GM23338 (cell line): ENCODE data around the gene SLC25A17. TPM values are rescaled to one million over a fixed set of nuclear protein-coding genes. Genes with fewer than 3 reads are reported as not detected.

Source experiments
- CREB1 ChIP-seq: fragments of 250-450 bp; sonication (Bioruptor Pico); IDR thresholded peaks from 2 replicates; pipeline ENCODE4 v1.5.0; 2020; ENCODE audit warnings: low read depth, mild to moderate bottlenecking, moderate library complexity
- EZH2 ChIP-seq: fragments of 200-600 bp; sonication (generic); IDR thresholded peaks from one replicate; pipeline ENCODE4 v1.8.0; 2017; ENCODE audit warnings: antibody characterized with exemption, mild to moderate bottlenecking, low read depth; ENCODE audit not compliant: unreplicated experiment
- EZH2phosphoT487 ChIP-seq: fragments of 200-600 bp; sonication (generic); IDR thresholded peaks from one replicate; pipeline ENCODE4 v1.8.1; 2018; ENCODE audit warnings: antibody characterized with exemption; ENCODE audit not compliant: unreplicated experiment
- NANOG ChIP-seq: IDR thresholded peaks from 2 replicates; pipeline ENCODE4 v1.6.1; 2016; ENCODE audit warnings: antibody characterized with exemption, borderline replicate concordance
- POLR2AphosphoS5 ChIP-seq: IDR thresholded peaks from 2 replicates; pipeline ENCODE4 v1.6.1; 2016; ENCODE audit warnings: antibody characterized with exemption, low read depth
- STAT1 ChIP-seq: IDR thresholded peaks from one replicate; pipeline ENCODE4 v1.6.1; 2016; ENCODE audit warnings: antibody characterized with exemption; ENCODE audit not compliant: unreplicated experiment
- polyA plus RNA-seq: library from polyadenylated mRNA; unstranded; fragments of >200 nt; fragmentation: Nextera tagmentation; extraction: Ambion mirVana; gene quantifications from 2 replicates; pipeline ENCODE4 v1.2.1, GENCODE V29; 2016
- total RNA-seq: library from RNA; depleted of rRNA; stranded (reverse); fragments of >200 nt; shearing (Covaris generic); gene quantifications from 2 replicates; pipeline ENCODE4 v1.2.3, GENCODE V29; 2014
- TF ChIP-seq, protein P1 (sequence below): fragments of 250-450 bp; sonication (Bioruptor Pico); IDR thresholded peaks from 2 replicates; pipeline ENCODE4 v1.5.0; 2020; ENCODE audit warnings: mild to moderate bottlenecking, moderate library complexity
- TF ChIP-seq, protein P2 (sequence below): IDR thresholded peaks from one replicate; pipeline ENCODE4 v1.6.1; 2018; ENCODE audit warnings: antibody characterized with exemption; ENCODE audit not compliant: unreplicated experiment
- TF ChIP-seq, protein P3 (sequence below): IDR thresholded peaks from 2 replicates; pipeline ENCODE4 v1.6.1; 2016; ENCODE audit warnings: antibody characterized with exemption

Gene SLC25A17
- total and polyA plus RNA-seq, 2 experiments from 2014 or later, result 35.4 to 43.6 TPM

DNA sequence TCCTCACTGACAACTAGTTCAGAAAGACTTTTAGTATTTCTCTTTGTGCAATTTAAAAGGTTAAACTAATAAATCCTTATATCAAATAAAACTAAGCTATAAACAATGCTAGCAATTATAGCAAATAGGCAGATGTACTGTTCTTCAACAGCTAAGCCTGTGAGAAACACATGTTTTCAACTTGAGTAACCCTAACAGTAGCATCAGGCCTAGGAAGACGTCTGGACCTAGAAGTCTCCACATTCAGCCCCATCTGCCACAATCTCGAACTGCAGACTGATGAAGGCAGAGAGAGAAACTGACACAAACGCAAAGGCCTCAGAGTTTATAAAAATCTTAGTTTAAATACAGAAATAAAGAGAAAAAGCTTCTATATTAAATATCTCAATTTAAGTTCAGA is 34.8 kb upstream of the SLC25A17 start (continued):
- TF ChIP-seq, protein P1, sequence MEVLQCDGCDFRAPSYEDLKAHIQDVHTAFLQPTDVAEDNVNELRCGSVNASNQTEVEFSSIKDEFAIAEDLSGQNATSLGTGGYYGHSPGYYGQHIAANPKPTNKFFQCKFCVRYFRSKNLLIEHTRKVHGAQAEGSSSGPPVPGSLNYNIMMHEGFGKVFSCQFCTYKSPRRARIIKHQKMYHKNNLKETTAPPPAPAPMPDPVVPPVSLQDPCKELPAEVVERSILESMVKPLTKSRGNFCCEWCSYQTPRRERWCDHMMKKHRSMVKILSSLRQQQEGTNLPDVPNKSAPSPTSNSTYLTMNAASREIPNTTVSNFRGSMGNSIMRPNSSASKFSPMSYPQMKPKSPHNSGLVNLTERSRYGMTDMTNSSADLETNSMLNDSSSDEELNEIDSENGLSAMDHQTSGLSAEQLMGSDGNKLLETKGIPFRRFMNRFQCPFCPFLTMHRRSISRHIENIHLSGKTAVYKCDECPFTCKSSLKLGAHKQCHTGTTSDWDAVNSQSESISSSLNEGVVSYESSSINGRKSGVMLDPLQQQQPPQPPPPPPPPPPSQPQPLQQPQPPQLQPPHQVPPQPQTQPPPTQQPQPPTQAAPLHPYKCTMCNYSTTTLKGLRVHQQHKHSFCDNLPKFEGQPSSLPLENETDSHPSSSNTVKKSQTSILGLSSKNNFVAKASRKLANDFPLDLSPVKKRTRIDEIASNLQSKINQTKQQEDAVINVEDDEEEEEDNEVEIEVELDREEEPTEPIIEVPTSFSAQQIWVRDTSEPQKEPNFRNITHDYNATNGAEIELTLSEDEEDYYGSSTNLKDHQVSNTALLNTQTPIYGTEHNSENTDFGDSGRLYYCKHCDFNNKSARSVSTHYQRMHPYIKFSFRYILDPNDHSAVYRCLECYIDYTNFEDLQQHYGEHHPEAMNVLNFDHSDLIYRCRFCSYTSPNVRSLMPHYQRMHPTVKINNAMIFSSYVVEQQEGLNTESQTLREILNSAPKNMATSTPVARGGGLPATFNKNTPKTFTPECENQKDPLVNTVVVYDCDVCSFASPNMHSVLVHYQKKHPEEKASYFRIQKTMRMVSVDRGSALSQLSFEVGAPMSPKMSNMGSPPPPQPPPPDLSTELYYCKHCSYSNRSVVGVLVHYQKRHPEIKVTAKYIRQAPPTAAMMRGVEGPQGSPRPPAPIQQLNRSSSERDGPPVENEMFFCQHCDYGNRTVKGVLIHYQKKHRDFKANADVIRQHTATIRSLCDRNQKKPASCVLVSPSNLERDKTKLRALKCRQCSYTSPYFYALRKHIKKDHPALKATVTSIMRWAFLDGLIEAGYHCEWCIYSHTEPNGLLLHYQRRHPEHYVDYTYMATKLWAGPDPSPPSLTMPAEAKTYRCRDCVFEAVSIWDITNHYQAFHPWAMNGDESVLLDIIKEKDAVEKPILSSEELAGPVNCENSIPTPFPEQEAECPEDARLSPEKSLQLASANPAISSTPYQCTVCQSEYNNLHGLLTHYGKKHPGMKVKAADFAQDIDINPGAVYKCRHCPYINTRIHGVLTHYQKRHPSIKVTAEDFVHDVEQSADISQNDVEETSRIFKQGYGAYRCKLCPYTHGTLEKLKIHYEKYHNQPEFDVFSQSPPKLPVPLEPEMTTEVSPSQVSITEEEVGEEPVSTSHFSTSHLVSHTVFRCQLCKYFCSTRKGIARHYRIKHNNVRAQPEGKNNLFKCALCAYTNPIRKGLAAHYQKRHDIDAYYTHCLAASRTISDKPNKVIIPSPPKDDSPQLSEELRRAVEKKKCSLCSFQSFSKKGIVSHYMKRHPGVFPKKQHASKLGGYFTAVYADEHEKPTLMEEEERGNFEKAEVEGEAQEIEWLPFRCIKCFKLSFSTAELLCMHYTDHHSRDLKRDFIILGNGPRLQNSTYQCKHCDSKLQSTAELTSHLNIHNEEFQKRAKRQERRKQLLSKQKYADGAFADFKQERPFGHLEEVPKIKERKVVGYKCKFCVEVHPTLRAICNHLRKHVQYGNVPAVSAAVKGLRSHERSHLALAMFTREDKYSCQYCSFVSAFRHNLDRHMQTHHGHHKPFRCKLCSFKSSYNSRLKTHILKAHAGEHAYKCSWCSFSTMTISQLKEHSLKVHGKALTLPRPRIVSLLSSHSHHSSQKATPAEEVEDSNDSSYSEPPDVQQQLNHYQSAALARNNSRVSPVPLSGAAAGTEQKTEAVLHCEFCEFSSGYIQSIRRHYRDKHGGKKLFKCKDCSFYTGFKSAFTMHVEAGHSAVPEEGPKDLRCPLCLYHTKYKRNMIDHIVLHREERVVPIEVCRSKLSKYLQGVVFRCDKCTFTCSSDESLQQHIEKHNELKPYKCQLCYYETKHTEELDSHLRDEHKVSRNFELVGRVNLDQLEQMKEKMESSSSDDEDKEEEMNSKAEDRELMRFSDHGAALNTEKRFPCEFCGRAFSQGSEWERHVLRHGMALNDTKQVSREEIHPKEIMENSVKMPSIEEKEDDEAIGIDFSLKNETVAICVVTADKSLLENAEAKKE (CRISPR knock-in tag), result no peak
- TF ChIP-seq, protein P2, sequence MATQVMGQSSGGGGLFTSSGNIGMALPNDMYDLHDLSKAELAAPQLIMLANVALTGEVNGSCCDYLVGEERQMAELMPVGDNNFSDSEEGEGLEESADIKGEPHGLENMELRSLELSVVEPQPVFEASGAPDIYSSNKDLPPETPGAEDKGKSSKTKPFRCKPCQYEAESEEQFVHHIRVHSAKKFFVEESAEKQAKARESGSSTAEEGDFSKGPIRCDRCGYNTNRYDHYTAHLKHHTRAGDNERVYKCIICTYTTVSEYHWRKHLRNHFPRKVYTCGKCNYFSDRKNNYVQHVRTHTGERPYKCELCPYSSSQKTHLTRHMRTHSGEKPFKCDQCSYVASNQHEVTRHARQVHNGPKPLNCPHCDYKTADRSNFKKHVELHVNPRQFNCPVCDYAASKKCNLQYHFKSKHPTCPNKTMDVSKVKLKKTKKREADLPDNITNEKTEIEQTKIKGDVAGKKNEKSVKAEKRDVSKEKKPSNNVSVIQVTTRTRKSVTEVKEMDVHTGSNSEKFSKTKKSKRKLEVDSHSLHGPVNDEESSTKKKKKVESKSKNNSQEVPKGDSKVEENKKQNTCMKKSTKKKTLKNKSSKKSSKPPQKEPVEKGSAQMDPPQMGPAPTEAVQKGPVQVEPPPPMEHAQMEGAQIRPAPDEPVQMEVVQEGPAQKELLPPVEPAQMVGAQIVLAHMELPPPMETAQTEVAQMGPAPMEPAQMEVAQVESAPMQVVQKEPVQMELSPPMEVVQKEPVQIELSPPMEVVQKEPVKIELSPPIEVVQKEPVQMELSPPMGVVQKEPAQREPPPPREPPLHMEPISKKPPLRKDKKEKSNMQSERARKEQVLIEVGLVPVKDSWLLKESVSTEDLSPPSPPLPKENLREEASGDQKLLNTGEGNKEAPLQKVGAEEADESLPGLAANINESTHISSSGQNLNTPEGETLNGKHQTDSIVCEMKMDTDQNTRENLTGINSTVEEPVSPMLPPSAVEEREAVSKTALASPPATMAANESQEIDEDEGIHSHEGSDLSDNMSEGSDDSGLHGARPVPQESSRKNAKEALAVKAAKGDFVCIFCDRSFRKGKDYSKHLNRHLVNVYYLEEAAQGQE, result no peak
- TF ChIP-seq EZH2phosphoT487 (no peak), POLR2AphosphoS5 (no peak), EZH2 (no peak), NANOG (no peak), STAT1 (no peak), CREB1 (CRISPR knock-in tag) (no peak)
- TF ChIP-seq, protein P3, sequence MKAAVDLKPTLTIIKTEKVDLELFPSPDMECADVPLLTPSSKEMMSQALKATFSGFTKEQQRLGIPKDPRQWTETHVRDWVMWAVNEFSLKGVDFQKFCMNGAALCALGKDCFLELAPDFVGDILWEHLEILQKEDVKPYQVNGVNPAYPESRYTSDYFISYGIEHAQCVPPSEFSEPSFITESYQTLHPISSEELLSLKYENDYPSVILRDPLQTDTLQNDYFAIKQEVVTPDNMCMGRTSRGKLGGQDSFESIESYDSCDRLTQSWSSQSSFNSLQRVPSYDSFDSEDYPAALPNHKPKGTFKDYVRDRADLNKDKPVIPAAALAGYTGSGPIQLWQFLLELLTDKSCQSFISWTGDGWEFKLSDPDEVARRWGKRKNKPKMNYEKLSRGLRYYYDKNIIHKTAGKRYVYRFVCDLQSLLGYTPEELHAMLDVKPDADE, result no peak
